KMS-11 (cell line): ENCODE results near the gene SAFB.

Source experiments
- H2AFZ ChIP-seq: fragments of 200-600 bp; sonication (generic); 2 replicates; pipeline ENCODE4 v1.6.1; 2016; ENCODE audit warnings: antibody characterized with exemption, mixed run types, low read depth
- H3K27ac ChIP-seq: fragments of 200-600 bp; sonication (generic); 2 replicates; pipeline ENCODE4 v1.6.1; 2016; ENCODE audit warnings: mild to moderate bottlenecking, mixed run types
- H3K27me3 ChIP-seq: fragments of 200-600 bp; sonication (generic); 2 replicates; pipeline ENCODE4 v1.6.1; 2017; ENCODE audit warnings: mild to moderate bottlenecking, low read depth, mixed run types, moderate library complexity; ENCODE audit not compliant: insufficient read depth
- H3K36me3 ChIP-seq: fragments of 200-600 bp; sonication (generic); 2 replicates; pipeline ENCODE4 v1.6.1; 2017; ENCODE audit warnings: mild to moderate bottlenecking, mixed run types; ENCODE audit not compliant: insufficient read depth
- H3K4me1 ChIP-seq: fragments of 200-600 bp; sonication (generic); 2 replicates; pipeline ENCODE4 v1.6.1; 2016; ENCODE audit warnings: mild to moderate bottlenecking, low read depth, mixed run types; ENCODE audit not compliant: poor library complexity, severe bottlenecking
- H3K4me2 ChIP-seq: fragments of 200-600 bp; sonication (generic); 2 replicates; pipeline ENCODE4 v1.7.0; 2016; ENCODE audit warnings: mild to moderate bottlenecking, mixed run types
- H3K4me3 ChIP-seq: fragments of 200-600 bp; sonication (generic); IDR thresholded peaks from 2 replicates; pipeline ENCODE4 v1.6.1; 2017; ENCODE audit warnings: low read depth, low read length, mixed read lengths; ENCODE audit not compliant: insufficient read depth
- H3K79me2 ChIP-seq: fragments of 200-600 bp; sonication (generic); 2 replicates; pipeline ENCODE4 v1.6.1; 2016; ENCODE audit warnings: low read depth, mixed run types; ENCODE audit not compliant: insufficient read depth
- H3K9ac ChIP-seq: fragments of 200-600 bp; sonication (generic); 2 replicates; pipeline ENCODE4 v1.6.1; 2016; ENCODE audit warnings: mild to moderate bottlenecking, mixed run types
- H4K20me1 ChIP-seq: fragments of 200-600 bp; sonication (generic); 2 replicates; pipeline ENCODE4 v1.6.1; 2016; ENCODE audit warnings: mild to moderate bottlenecking, mixed run types; ENCODE audit not compliant: insufficient read depth
- TF ChIP-seq, protein P1 (sequence below): fragments of 200-600 bp; sonication (generic); conservative IDR thresholded peaks from 2 replicates; pipeline ENCODE4 v1.6.1; 2017; ENCODE audit warnings: low read depth, mild to moderate bottlenecking, antibody characterized with exemption, low read length, moderate library complexity, mixed read lengths

Gene SAFB

DNA sequence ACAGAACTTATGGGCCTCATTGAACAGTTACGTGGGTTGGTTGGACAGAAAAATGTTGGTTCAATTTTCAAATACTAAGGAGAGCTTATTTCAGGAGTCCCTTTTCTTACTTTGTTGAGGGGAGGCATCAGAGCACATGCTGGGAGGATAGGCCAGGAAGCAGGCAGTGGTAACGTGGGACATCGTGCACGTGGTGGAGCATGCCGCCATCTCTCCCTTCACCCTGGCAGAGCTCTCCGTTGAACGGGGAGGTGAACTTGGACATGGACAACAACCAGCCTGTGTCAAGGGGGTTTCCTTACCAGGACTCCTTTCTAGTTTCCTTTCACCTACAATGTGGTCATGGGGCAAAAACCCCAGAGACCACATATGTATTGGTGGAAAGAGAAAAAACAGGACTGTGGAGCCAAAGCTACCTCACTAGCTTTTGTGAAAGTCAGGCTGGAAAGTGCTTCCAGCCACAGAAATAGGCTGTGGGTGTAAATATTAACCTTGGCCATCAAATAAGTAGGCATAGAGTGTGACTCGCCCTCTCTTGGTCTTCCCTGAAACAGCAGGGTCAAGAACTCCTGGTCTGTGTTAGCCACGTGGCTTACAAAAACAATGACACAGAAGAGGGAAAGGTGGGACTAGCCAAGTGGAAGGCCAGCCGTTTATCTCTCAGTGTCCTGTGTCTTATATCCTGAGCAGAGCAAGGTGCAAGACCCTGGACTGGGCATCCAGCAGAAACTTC lies 43.1 kb downstream of the SAFB start:
- Histone ChIP-seq H3K79me2 (no peaks in the 10 kb centered on the region), H2AFZ (no peak overlapping the region), H3K27me3 (no peaks in the 10 kb centered on the region), H3K36me3 (no peaks in the 10 kb centered on the region), H4K20me1 (no peaks in the 10 kb centered on the region), H3K4me1 (peaks cover 8% of the 10 kb centered on the region), H3K9ac (no peak overlapping the region), H3K4me3 (no peak overlapping the region), H3K4me2 (no peak overlapping the region), H3K27ac (no peak overlapping the region; the same call in 1 of the 2 replicates)
- TF ChIP-seq, protein P1, sequence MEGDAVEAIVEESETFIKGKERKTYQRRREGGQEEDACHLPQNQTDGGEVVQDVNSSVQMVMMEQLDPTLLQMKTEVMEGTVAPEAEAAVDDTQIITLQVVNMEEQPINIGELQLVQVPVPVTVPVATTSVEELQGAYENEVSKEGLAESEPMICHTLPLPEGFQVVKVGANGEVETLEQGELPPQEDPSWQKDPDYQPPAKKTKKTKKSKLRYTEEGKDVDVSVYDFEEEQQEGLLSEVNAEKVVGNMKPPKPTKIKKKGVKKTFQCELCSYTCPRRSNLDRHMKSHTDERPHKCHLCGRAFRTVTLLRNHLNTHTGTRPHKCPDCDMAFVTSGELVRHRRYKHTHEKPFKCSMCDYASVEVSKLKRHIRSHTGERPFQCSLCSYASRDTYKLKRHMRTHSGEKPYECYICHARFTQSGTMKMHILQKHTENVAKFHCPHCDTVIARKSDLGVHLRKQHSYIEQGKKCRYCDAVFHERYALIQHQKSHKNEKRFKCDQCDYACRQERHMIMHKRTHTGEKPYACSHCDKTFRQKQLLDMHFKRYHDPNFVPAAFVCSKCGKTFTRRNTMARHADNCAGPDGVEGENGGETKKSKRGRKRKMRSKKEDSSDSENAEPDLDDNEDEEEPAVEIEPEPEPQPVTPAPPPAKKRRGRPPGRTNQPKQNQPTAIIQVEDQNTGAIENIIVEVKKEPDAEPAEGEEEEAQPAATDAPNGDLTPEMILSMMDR: no peak

DNA sequence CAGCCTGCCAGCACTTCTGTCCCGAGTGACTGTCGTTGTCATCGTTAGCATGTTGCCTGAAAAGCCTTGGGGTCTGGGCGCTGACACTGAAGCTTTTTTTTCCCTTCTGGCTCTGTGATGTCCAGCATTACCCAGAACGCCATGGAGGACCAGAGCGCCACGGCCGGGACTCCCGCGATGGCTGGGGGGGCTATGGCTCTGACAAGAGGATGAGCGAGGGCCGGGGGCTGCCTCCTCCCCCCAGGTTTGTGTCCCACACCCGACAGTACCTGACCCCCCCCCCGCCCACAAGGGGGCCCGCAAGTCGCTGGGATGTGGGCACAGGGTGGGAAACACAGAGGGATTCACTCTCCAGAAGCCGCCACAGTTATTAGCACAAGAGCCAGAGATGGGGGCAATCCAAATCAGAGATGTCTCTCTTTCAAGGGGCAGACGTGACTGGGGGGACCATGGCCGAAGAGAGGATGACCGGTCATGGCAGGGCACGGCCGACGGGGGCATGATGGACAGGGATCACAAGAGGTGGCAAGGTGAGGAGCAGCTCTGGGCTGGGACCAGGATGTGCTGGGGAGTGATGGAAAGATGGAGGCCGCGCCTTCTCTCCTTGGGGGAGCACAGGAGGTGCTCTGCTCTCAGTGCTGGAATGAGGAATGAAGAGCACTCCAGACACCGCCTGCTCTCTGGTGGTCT lies 44.2 kb downstream of the SAFB start:
- H3K4me1 ChIP-seq: peaks cover 8% of the 10 kb centered on the region
- H4K20me1 ChIP-seq: no peaks in the 10 kb centered on the region
- H3K9ac ChIP-seq: no peak overlapping the region
- no peaks in the 10 kb centered on the region for H3K36me3 ChIP-seq
- no peak overlapping the region for H3K27ac ChIP-seq
- H3K79me2 ChIP-seq: no peaks in the 10 kb centered on the region
- no peaks in the 10 kb centered on the region for H3K27me3 ChIP-seq
- no peak overlapping the region for H3K4me2 ChIP-seq
- H3K4me3 ChIP-seq: no peak overlapping the region
- H2AFZ ChIP-seq: no peak overlapping the region
- TF ChIP-seq, protein P1: no peak

DNA sequence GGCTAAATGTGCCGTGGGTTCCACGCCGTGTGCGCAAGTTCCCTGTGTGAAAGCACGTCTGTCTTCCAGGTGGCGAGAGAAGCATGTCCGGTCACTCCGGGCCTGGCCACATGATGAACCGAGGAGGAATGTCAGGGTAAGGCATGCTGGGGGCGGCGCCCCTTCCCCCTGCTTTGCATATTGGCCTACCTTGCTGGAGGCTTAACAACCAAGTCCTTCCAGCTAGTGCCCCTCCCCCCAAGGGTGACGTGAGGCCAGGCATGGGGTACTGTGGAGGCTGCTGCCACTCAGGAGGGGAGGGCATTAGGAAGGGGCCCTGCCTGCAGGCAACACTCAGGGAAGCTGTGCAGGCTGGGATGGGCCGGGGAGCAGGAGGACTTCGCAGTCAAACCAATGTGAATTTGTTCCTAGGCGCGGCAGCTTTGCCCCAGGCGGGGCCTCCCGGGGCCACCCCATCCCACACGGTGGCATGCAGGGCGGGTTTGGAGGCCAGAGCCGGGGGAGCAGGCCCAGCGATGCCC lies 44.9 kb downstream of the SAFB start:
- TF ChIP-seq, protein P1: no peak
- Histone ChIP-seq H4K20me1 (no peaks in the 10 kb centered on the region), H3K9ac (no peak overlapping the region), H2AFZ (no peak overlapping the region), H3K4me3 (no peak overlapping the region), H3K27me3 (no peaks in the 10 kb centered on the region), H3K36me3 (no peaks in the 10 kb centered on the region), H3K79me2 (no peaks in the 10 kb centered on the region), H3K4me1 (peaks cover 8% of the 10 kb centered on the region), H3K4me2 (no peak overlapping the region), H3K27ac (no peak overlapping the region)

DNA sequence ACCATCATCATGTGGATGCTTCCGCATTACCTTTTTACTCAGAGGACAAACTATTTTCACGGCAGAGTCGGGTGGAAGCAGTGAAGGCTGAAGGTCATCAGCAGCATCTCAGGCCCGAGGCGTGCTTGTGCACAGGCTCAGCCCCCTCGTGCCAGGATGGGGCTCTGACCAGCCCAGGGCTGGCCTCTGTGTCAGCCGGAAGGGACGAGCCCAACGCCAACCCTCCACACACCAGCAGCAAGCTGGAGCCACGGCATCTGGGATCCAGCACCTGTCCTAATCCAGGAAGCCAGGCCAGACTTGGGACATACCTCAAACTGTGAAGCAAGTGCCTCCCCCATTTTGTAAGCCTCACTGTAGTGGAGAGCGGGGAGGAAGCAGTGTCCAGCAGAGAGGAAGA lies 46.3 kb downstream of the SAFB start:
- Histone ChIP-seq H3K79me2 (no peaks in the 10 kb centered on the region), H3K36me3 (no peaks in the 10 kb centered on the region), H3K4me1 (peaks cover 8% of the 10 kb centered on the region)

More for the DNA sequence above, 46.3 kb downstream of the SAFB start:
- Histone ChIP-seq H2AFZ (no peak overlapping the region), H3K27ac (no peak overlapping the region), H3K4me2 (no peak overlapping the region), H3K4me3 (no peak overlapping the region), H3K27me3 (no peaks in the 10 kb centered on the region), H3K9ac (no peak overlapping the region), H4K20me1 (no peaks in the 10 kb centered on the region)
- TF ChIP-seq, protein P1: no peak
